H1 (cell line): ENCODE data around the gene VSX1. TPM values are rescaled to one million over a fixed set of nuclear protein-coding genes. Genes with fewer than 3 reads are reported as not detected.

Experiments used
- CTCF ChIA-PET: fragments of 300-600 bp; sonication (Branson Sonifier 250); formaldehyde crosslinking; loops from one replicate; lab custom pipeline; 2021; ENCODE audit not compliant: partially characterized antibody; lab: Charles Lee
- POLR2A ChIA-PET: fragments of 300-600 bp; sonication (Branson Sonifier 250); formaldehyde crosslinking; loops from one replicate; lab custom pipeline; 2021; ENCODE audit warnings: inconsistent platforms; ENCODE audit not compliant: partially characterized antibody; lab: Charles Lee
- DNase-seq, 2 experiments: peaks; one replicate each; pipeline versions ENCODE4 v3.0.0 to v3.0.0-alpha.2; 2010 to 2022; ENCODE audit warnings: low spot score in 2 of 2, low read depth in 1 of 2, mixed read lengths in 1 of 2
- FAIRE-seq: peaks from 2 replicates; lab custom pipeline; 2011; peaks lifted over from hg19 to GRCh38; lab: Jason Lieb, UNC
- H2AFZ ChIP-seq: 2 replicates; pipeline ENCODE4 v1.8.1; 2012; ENCODE audit warnings: low read length, inconsistent platforms
- H2AK5ac ChIP-seq: 2 replicates; pipeline ENCODE4 v1.6.1; 2013; ENCODE audit warnings: low read depth, low read length
- H2BK120ac ChIP-seq: replicated peaks from 2 replicates; pipeline ENCODE3; 2013; ENCODE audit warnings: low read depth, low read length, inconsistent platforms
- H2BK12ac ChIP-seq: 2 replicates; pipeline ENCODE4 v1.6.1; 2013; ENCODE audit warnings: low read depth, low read length
- H2BK15ac ChIP-seq: 2 replicates; pipeline ENCODE4 v1.6.1; 2013; ENCODE audit warnings: low read length
- H2BK20ac ChIP-seq: 2 replicates; pipeline ENCODE4 v1.6.1; 2013; ENCODE audit warnings: low read length
- H2BK5ac ChIP-seq: 2 replicates; pipeline ENCODE4 v1.6.1; 2013; ENCODE audit warnings: low read depth, low read length
- H3K14ac ChIP-seq: 2 replicates; pipeline ENCODE4 v1.6.1; 2013; ENCODE audit warnings: inconsistent platforms; ENCODE audit not compliant: insufficient read length
- H3K18ac ChIP-seq: 2 replicates; pipeline ENCODE4 v1.6.1; 2013; ENCODE audit warnings: low read length; ENCODE audit errors: extremely low read depth
- H3K23ac ChIP-seq: 2 replicates; pipeline ENCODE4 v1.6.1; 2013; ENCODE audit warnings: inconsistent platforms; ENCODE audit not compliant: insufficient read length
- H3K23me2 ChIP-seq: 2 replicates; pipeline ENCODE4 v1.6.1; 2013; ENCODE audit warnings: low read depth, low read length
- H3K27ac ChIP-seq: 2 replicates; pipeline ENCODE4 v1.6.1; 2011; ENCODE audit warnings: low read depth, low read length, inconsistent platforms
- H3K27me3 ChIP-seq, 4 experiments: replicated peaks in 1 of 4; 1 replicate in 1 of 4; 2 replicates in 3 of 4; pipeline versions ENCODE4 v1.6.1 to v1.8.1; 2011 to 2013; ENCODE audit warnings: low read length in 3 of 4, mild to moderate bottlenecking in 3 of 4, inconsistent platforms in 2 of 4, mixed read lengths in 2 of 4, moderate library complexity in 1 of 4; ENCODE audit not compliant: control insufficient read depth in 3 of 4, insufficient read depth in 3 of 4; ENCODE audit errors: extremely low read depth in 1 of 4
- H3K36me3 ChIP-seq, 4 experiments: 2 replicates each; pipeline versions ENCODE4 v1.6.1 to v1.8.1; 2011 to 2013; ENCODE audit warnings: mild to moderate bottlenecking in 4 of 4, low read length in 3 of 4, moderate library complexity in 2 of 4, control low read depth in 1 of 4, inconsistent platforms in 1 of 4; ENCODE audit not compliant: insufficient read depth in 4 of 4, control insufficient read depth in 2 of 4
- H3K4ac ChIP-seq: replicated peaks from 2 replicates; pipeline ENCODE3; 2013; ENCODE audit warnings: low read length, low read depth, mixed read lengths, inconsistent platforms; ENCODE audit not compliant: insufficient read length
- H3K4me1 ChIP-seq, 4 experiments: replicated peaks in 1 of 4; 1 replicate in 1 of 4; 2 replicates in 3 of 4; pipeline versions ENCODE4 v1.6.1 to v1.8.1; 2011 to 2013; ENCODE audit warnings: low read length in 3 of 4, inconsistent platforms in 2 of 4, mixed read lengths in 1 of 4; ENCODE audit not compliant: insufficient read depth in 4 of 4, control insufficient read depth in 3 of 4
- H3K4me2 ChIP-seq, 2 experiments: 2 replicates each; pipeline versions ENCODE4 v1.6.1 to v1.8.1; 2011 to 2013; ENCODE audit warnings: low read depth in 2 of 2, low read length in 2 of 2, control low read depth in 1 of 2, inconsistent platforms in 1 of 2, mild to moderate bottlenecking in 1 of 2; ENCODE audit not compliant: insufficient read depth in 1 of 2
- H3K4me3 ChIP-seq, 4 experiments: fragments of 200-600, 300-600 bp in 1 of 4; sonication (generic), shearing (Covaris generic), sonication (Bioruptor Twin) in 1 of 4; 2 replicates each; pipeline versions ENCODE4 v1.5.1 to v1.8.1; 2011 to 2016; ENCODE audit warnings: low read length in 4 of 4, low read depth in 3 of 4, control low read depth in 2 of 4, inconsistent platforms in 2 of 4, mild to moderate bottlenecking in 2 of 4, mixed read lengths in 1 of 4, moderate library complexity in 1 of 4; ENCODE audit not compliant: insufficient read depth in 2 of 4; ENCODE audit errors: extremely low read depth in 1 of 4
- H3K56ac ChIP-seq: replicated peaks from 2 replicates; pipeline ENCODE3; 2013; ENCODE audit warnings: low read depth, mild to moderate bottlenecking, mixed read lengths, low read length, inconsistent platforms; ENCODE audit not compliant: insufficient read length
- H3K79me1 ChIP-seq: 2 replicates; pipeline ENCODE4 v1.6.1; 2013; ENCODE audit warnings: low read depth, low read length, control low read depth
- H3K79me2 ChIP-seq, 2 experiments: 2 replicates each; pipeline versions ENCODE4 v1.6.1 to v1.8.1; 2012 to 2013; ENCODE audit warnings: low read length in 2 of 2, mild to moderate bottlenecking in 2 of 2, inconsistent platforms in 1 of 2; ENCODE audit not compliant: insufficient read depth in 2 of 2, control insufficient read depth in 1 of 2
- H3K9ac ChIP-seq, 4 experiments: replicated peaks in 1 of 4; 1 replicate in 1 of 4; 2 replicates in 3 of 4; pipeline versions ENCODE4 v1.6.1 to v1.8.1; 2011 to 2013; ENCODE audit warnings: low read depth in 3 of 4, low read length in 3 of 4, control low read depth in 2 of 4, mild to moderate bottlenecking in 2 of 4, moderate library complexity in 2 of 4, inconsistent platforms in 1 of 4; ENCODE audit errors: extremely low read depth in 1 of 4
- H3K9me3 ChIP-seq, 2 experiments: 2 replicates each; pipeline versions ENCODE4 v1.6.1 to v1.8.1; 2012 to 2013; ENCODE audit warnings: mild to moderate bottlenecking in 2 of 2, moderate library complexity in 2 of 2, control low read depth in 1 of 2, inconsistent platforms in 1 of 2, low read depth in 1 of 2, low read length in 1 of 2, mixed read lengths in 1 of 2; ENCODE audit not compliant: insufficient read depth in 2 of 2
- H4K20me1 ChIP-seq, 2 experiments: replicated peaks in 1 of 2; 2 replicates each; pipeline versions ENCODE3 to v1.8.1; 2011 to 2013; ENCODE audit warnings: inconsistent platforms in 2 of 2, low read length in 2 of 2, mild to moderate bottlenecking in 1 of 2; ENCODE audit not compliant: insufficient read depth in 2 of 2, control insufficient read depth in 1 of 2
- H4K5ac ChIP-seq: 2 replicates; pipeline ENCODE4 v1.6.1; 2013; ENCODE audit warnings: low read length, low read depth, mixed read lengths, inconsistent platforms; ENCODE audit not compliant: insufficient read length
- H4K8ac ChIP-seq: 2 replicates; pipeline ENCODE4 v1.8.0; 2013; ENCODE audit warnings: mild to moderate bottlenecking, moderate library complexity, low read length, inconsistent platforms; ENCODE audit not compliant: insufficient read depth; ENCODE audit errors: extremely low read depth
- H4K91ac ChIP-seq: replicated peaks from 2 replicates; pipeline ENCODE3; 2013; ENCODE audit warnings: low read length, mixed read lengths, inconsistent platforms; ENCODE audit not compliant: insufficient read length
- CBX8 ChIP-seq: fragments of 300-800, 300-1000 bp; sonication (generic); IDR thresholded peaks from 2 replicates; pipeline ENCODE4 v1.7.1; 2016; ENCODE audit warnings: low read depth, low read length, borderline replicate concordance
- CTBP2 ChIP-seq: IDR thresholded peaks from 2 replicates; pipeline ENCODE4 v1.7.0; 2011; ENCODE audit warnings: borderline replicate concordance, mild to moderate bottlenecking, moderate library complexity, mixed read lengths, low read length; ENCODE audit not compliant: insufficient read depth, insufficient read length
- MAFK ChIP-seq: IDR thresholded peaks from 2 replicates; pipeline ENCODE4 v1.6.1; 2012; ENCODE audit warnings: low read depth, mild to moderate bottlenecking, improper control_type of control experiment, low read length
- NANOG ChIP-seq: IDR thresholded peaks from 2 replicates; pipeline ENCODE4 v1.6.1; 2011; ENCODE audit warnings: low read length, low read depth, mild to moderate bottlenecking, inconsistent platforms; ENCODE audit not compliant: insufficient read depth, poor library complexity, severe bottlenecking
- SIN3A ChIP-seq, 2 experiments: IDR thresholded peaks in 1 of 2; conservative IDR thresholded peaks in 1 of 2; 2 replicates each; pipeline ENCODE4 v1.6.1; 2011 to 2012; ENCODE audit warnings: low read length in 2 of 2, improper control_type of control experiment in 1 of 2, low read depth in 1 of 2, mild to moderate bottlenecking in 1 of 2
- SP4 ChIP-seq: IDR thresholded peaks from 2 replicates; pipeline ENCODE4 v1.6.1; 2012; ENCODE audit warnings: low read length, inconsistent platforms
- WGBS, 2 experiments: shearing (Covaris generic) in 1 of 2; methylation state at CpG; one replicate each; pipeline versions ENCODE4 v1.1.6 to v1.1.7; 2013 to 2015; ENCODE audit warnings: low lambda C conversion rate in 2 of 2, mixed read lengths in 2 of 2, inconsistent platforms in 1 of 2, low coverage in 1 of 2, missing lambda C conversion rate in 1 of 2; ENCODE audit not compliant: insufficient replicate concordance in 2 of 2, insufficient coverage in 1 of 2, insufficient read length in 1 of 2; ENCODE audit errors: extremely low coverage in 1 of 2, missing lambda C conversion rate in 1 of 2; 5-methylcytosine and 5-hydroxymethylcytosine counted together
- polyA plus RNA-seq, 7 experiments: library from polyadenylated mRNA; depleted of rRNA in 3 of 7; stranded (reverse) in 5 of 7; unstranded in 2 of 7; fragments of >200 nt in 5 of 7; fragments of 200-250 nt in 2 of 7; gene quantifications; 1 replicate in 5 of 7; 2 replicates in 1 of 7; 4 replicates in 1 of 7; pipeline versions ENCODE4 v1.2.1 to v1.2.3, GENCODE V29; 2011 to 2013; ENCODE audit warnings: missing spikeins in 2 of 7, mixed read lengths in 2 of 7
- total RNA-seq: library from RNA; stranded (reverse); fragmentation: NEBNext Ultra II Directional; extraction: Animal tissue kit (Norgen Biotek cat#: 25700); gene quantifications from 2 replicates; pipeline ENCODE4 v1.2.1, GENCODE V29; 2021

Gene VSX1
- total and polyA plus RNA-seq, 2 of the 8 experiments (the other 6 are each of a cell fraction or from before 2014, with no cell fraction given), result 0.14 TPM; not detected in 1

DNA sequence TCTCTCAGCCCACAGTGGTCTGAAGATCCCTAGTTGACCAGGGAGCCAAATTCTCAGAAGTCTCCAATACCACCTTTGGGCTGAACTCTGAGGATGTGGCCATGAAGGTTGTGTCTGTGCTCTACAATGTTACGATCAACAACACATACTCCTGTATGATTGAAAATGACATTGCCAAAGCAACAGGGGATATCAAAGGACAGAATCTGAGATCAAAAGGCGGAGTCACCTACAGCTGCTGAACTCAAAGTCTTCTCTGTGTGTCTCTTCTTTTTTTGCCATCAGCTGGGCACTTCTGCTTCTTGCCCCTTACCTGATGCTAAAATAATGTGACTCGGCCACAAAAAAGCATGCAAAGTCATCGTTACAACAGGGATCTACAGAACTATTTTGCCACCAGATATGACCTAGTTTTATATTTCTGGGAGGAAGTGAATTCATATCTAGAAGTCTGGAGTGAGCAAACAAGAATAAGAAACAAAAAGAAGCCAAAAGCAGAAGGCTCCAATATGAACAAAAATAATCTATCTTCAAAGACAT lies 17.7 kb upstream of the VSX1 start:
- CTCF ChIA-PET, result no interaction called here

More for the DNA sequence above, 17.7 kb upstream of the VSX1 start:
- Histone ChIP-seq H2BK12ac (no peak overlapping the region), H2BK15ac (no peak overlapping the region), H3K23ac (no peak overlapping the region), H4K8ac (no peak overlapping the region), H3K79me2 (no peaks in the 10 kb centered on the region), H2AK5ac (no peak overlapping the region), H3K27me3 (no peaks in the 10 kb centered on the region), H3K4me1 (no peaks in the 10 kb centered on the region), H3K4ac (no peak overlapping the region), H3K4me3 (no peak overlapping the region), H2BK20ac (no peak overlapping the region), H4K5ac (no peak overlapping the region), H3K79me1 (no peaks in the 10 kb centered on the region), H3K9me3 (peaks cover under 1 to 3% of the 10 kb centered on the region in 2 experiments; a peak in 2 of 4 replicates), H3K27ac (no peak overlapping the region), H2BK120ac (no peak overlapping the region), H3K18ac (no peak overlapping the region), H2AFZ (no peak overlapping the region), H3K4me2 (no peak overlapping the region), H3K23me2 (no peaks in the 10 kb centered on the region), H4K20me1 (no peaks in the 10 kb centered on the region), H3K36me3 (no peaks in the 10 kb centered on the region), H3K14ac (no peak overlapping the region), H3K56ac (no peak overlapping the region), H2BK5ac (no peak overlapping the region), H4K91ac (no peak overlapping the region), H3K9ac (no peak overlapping the region)
- WGBS, 2 experiments, result 89% methylated on average over 4 of the region's 4 CpGs; no CpG with 5 or more reads in 1 of the 2 experiments
- FAIRE-seq, result no peak
- DNase-seq, result no peak
- POLR2A ChIA-PET, result interaction anchor here (1.1 kb wide), 1 partner anchor 18 kb away, joined by 3 read pairs; no protein-coding TSS in a partner anchor
- TF ChIP-seq CBX8, result no peak
- TF ChIP-seq SIN3A (conservative IDR thresholded peaks at IDR 0.05 in 1 of 2, IDR thresholded peaks at IDR 0.05 in 1 of 2; ENCODE audit: low read depth in 1 of 2, low read length in 2 of 2), result no peak
- no peak for TF ChIP-seq CTBP2
- no peak for TF ChIP-seq SP4
- TF ChIP-seq MAFK, result no peak
- TF ChIP-seq NANOG, result no peak
